Effector memory CD4-positive, alpha-beta T cell (primary cell): Measurements from ENCODE around the gene PARM1.

Source experiments
- DNase-seq, 3 donors: peaks; one replicate each; pipeline ENCODE4 v3.0.0-alpha.2; 2020
- H3K27ac ChIP-seq: 2 replicates; pipeline ENCODE4 v1.7.0; 2013; ENCODE audit warnings: mild to moderate bottlenecking, low read length, moderate library complexity; ENCODE audit not compliant: insufficient read depth, poor library complexity, severe bottlenecking
- H3K27me3 ChIP-seq: replicated peaks from 2 replicates; pipeline ENCODE4 v1.7.0; 2013; ENCODE audit warnings: mild to moderate bottlenecking, low read length; ENCODE audit not compliant: insufficient read depth, control insufficient read depth, poor library complexity, severe bottlenecking
- H3K36me3 ChIP-seq: 2 replicates; pipeline ENCODE4 v1.7.0; 2013; ENCODE audit warnings: mild to moderate bottlenecking, low read length, moderate library complexity; ENCODE audit not compliant: control insufficient read depth, insufficient read depth
- H3K4me1 ChIP-seq: 2 replicates; pipeline ENCODE4 v1.7.0; 2013; ENCODE audit warnings: low read length, mild to moderate bottlenecking; ENCODE audit not compliant: control insufficient read depth, insufficient read depth, poor library complexity, severe bottlenecking
- H3K4me3 ChIP-seq: 2 replicates; pipeline ENCODE4 v1.7.0; 2013; ENCODE audit warnings: low read length, low read depth, mild to moderate bottlenecking; ENCODE audit not compliant: insufficient read depth, poor library complexity, severe bottlenecking
- H3K9me3 ChIP-seq: 2 replicates; pipeline ENCODE4 v1.7.0; 2013; ENCODE audit warnings: mild to moderate bottlenecking, low read length, moderate library complexity; ENCODE audit not compliant: control insufficient read depth

The PARM1 gene

GRCh38 chr4:75018811-75019479 is 86.0 kb downstream of the PARM1 start:
- H3K27ac ChIP-seq, result no peak overlapping the region
- no peak for DNase-seq
- no peaks in the 10 kb centered on the region for H3K4me1 ChIP-seq
- no peaks in the 10 kb centered on the region for H3K9me3 ChIP-seq
- no peaks in the 10 kb centered on the region for H3K27me3 ChIP-seq
- no peaks in the 10 kb centered on the region for H3K36me3 ChIP-seq
- H3K4me3 ChIP-seq, result no peak overlapping the region

GRCh38 chr4:75025431-75025830 is 92.5 kb downstream of the PARM1 start:
- Histone ChIP-seq H3K27ac (no peak overlapping the region), H3K36me3 (no peaks in the 10 kb centered on the region), H3K27me3 (no peaks in the 10 kb centered on the region), H3K4me1 (no peaks in the 10 kb centered on the region), H3K9me3 (no peaks in the 10 kb centered on the region), H3K4me3 (no peak overlapping the region)
- DNase-seq, result no peak

GRCh38 chr4:75028196-75028854 is 95.4 kb downstream of the PARM1 start:
- Histone ChIP-seq H3K4me1 (no peaks in the 10 kb centered on the region), H3K27me3 (no peaks in the 10 kb centered on the region), H3K36me3 (no peaks in the 10 kb centered on the region), H3K27ac (no peak overlapping the region), H3K4me3 (no peak overlapping the region), H3K9me3 (no peaks in the 10 kb centered on the region)
- no peak for DNase-seq

GRCh38 chr4:75030028-75030427 is 97.1 kb downstream of the PARM1 start:
- H3K27me3 ChIP-seq, result no peaks in the 10 kb centered on the region
- H3K9me3 ChIP-seq, result no peaks in the 10 kb centered on the region
- no peaks in the 10 kb centered on the region for H3K36me3 ChIP-seq
- DNase-seq, result no peak
- H3K27ac ChIP-seq, result no peak overlapping the region
- H3K4me1 ChIP-seq, result no peaks in the 10 kb centered on the region
- H3K4me3 ChIP-seq, result no peak overlapping the region

GRCh38 chr4:75030649-75031235 is 97.8 kb downstream of the PARM1 start:
- Histone ChIP-seq H3K9me3 (no peaks in the 10 kb centered on the region), H3K4me1 (no peaks in the 10 kb centered on the region), H3K27me3 (no peaks in the 10 kb centered on the region), H3K36me3 (no peaks in the 10 kb centered on the region), H3K4me3 (no peak overlapping the region), H3K27ac (no peak overlapping the region)
- DNase-seq, result no peak

- no peaks in the 10 kb centered on the region for H3K36me3 ChIP-seq
- no peaks in the 10 kb centered on the region for H3K9me3 ChIP-seq
- H3K27me3 ChIP-seq, result no peaks in the 10 kb centered on the region
- H3K27ac ChIP-seq, result no peak overlapping the region
- DNase-seq, result no peak
- H3K4me3 ChIP-seq, result no peak overlapping the region
- no peaks in the 10 kb centered on the region for H3K4me1 ChIP-seq
These were observed 98.9 kb downstream of the PARM1 start for GRCh38 chr4:75031775-75032174.

GRCh38 chr4:75034523-75034922 is 101.6 kb downstream of the PARM1 start:
- H3K9me3 ChIP-seq, result no peaks in the 10 kb centered on the region
- no peak overlapping the region for H3K27ac ChIP-seq
- no peaks in the 10 kb centered on the region for H3K27me3 ChIP-seq
- H3K4me3 ChIP-seq, result no peak overlapping the region
- no peak for DNase-seq
- H3K4me1 ChIP-seq, result no peaks in the 10 kb centered on the region
- H3K36me3 ChIP-seq, result no peaks in the 10 kb centered on the region

GRCh38 chr4:75035321-75035720 is 102.4 kb downstream of the PARM1 start:
- H3K9me3 ChIP-seq, result no peaks in the 10 kb centered on the region
- no peaks in the 10 kb centered on the region for H3K36me3 ChIP-seq
- H3K27me3 ChIP-seq, result no peaks in the 10 kb centered on the region
- H3K4me1 ChIP-seq, result no peaks in the 10 kb centered on the region
- DNase-seq, result no peak
- H3K4me3 ChIP-seq, result no peak overlapping the region
- no peak overlapping the region for H3K27ac ChIP-seq

GRCh38 chr4:75036046-75036830 is 103.3 kb downstream of the PARM1 start:
- Histone ChIP-seq H3K4me3 (no peak overlapping the region), H3K27me3 (no peaks in the 10 kb centered on the region), H3K9me3 (no peaks in the 10 kb centered on the region), H3K36me3 (no peaks in the 10 kb centered on the region), H3K4me1 (no peaks in the 10 kb centered on the region), H3K27ac (no peak overlapping the region)
- DNase-seq, result no peak

GRCh38 chr4:75037252-75037651 is 104.3 kb downstream of the PARM1 start:
- H3K4me3 ChIP-seq, result no peak overlapping the region
- no peaks in the 10 kb centered on the region for H3K36me3 ChIP-seq
- no peaks in the 10 kb centered on the region for H3K9me3 ChIP-seq
- no peak overlapping the region for H3K27ac ChIP-seq
- H3K27me3 ChIP-seq, result no peaks in the 10 kb centered on the region
- H3K4me1 ChIP-seq, result no peaks in the 10 kb centered on the region
- no peak for DNase-seq
